Measurements from ENCODE around the gene PRDM2.

DNA sequence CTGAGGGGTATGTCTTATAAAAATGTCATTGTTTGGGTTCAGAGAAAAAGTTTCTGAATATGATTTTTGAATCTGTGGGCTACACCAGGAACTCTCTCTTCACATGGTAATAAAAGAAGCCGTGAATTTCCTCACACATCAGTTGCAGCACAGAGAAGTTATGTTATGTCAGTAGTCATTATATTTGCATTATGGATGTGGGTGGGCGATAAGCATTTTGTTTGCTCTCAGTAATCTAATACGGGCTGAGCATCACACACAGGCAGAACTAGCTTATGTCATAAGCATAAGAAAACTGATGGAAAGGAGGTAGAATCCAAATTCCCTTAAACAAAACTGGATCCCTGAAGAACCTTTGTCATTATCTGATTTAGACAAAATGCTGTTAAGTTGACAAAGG, 70.8 kb downstream of the PRDM2 start:
- TF ChIP-seq POLR2A (IDR thresholded peaks at IDR 0.05) (no peak), POLR2AphosphoS5 (IDR thresholded peaks at IDR 0.05) (no peak)
- TF ChIP-seq, protein P1, sequence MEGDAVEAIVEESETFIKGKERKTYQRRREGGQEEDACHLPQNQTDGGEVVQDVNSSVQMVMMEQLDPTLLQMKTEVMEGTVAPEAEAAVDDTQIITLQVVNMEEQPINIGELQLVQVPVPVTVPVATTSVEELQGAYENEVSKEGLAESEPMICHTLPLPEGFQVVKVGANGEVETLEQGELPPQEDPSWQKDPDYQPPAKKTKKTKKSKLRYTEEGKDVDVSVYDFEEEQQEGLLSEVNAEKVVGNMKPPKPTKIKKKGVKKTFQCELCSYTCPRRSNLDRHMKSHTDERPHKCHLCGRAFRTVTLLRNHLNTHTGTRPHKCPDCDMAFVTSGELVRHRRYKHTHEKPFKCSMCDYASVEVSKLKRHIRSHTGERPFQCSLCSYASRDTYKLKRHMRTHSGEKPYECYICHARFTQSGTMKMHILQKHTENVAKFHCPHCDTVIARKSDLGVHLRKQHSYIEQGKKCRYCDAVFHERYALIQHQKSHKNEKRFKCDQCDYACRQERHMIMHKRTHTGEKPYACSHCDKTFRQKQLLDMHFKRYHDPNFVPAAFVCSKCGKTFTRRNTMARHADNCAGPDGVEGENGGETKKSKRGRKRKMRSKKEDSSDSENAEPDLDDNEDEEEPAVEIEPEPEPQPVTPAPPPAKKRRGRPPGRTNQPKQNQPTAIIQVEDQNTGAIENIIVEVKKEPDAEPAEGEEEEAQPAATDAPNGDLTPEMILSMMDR (IDR thresholded peaks at IDR 0.05 in 8 of 11, conservative IDR thresholded peaks at IDR 0.05 in 3 of 11): no peak

Measured in spleen (tissue), 7 donors.